ENCODE measurements around the gene ZNF532.

Gene ZNF532

GRCh38 chr18:59009846-59010245 is 145.2 kb downstream of the ZNF532 start:
- H3K9me3 ChIP-seq (ENCODE audit: insufficient read depth, low read depth, low read length) = peaks cover 2% of the 10 kb centered on the region
- no peak overlapping the region for H2AK5ac ChIP-seq (ENCODE audit: low read length)
- no peak overlapping the region for H4K91ac ChIP-seq (ENCODE audit: low read depth, low read length)
- H3K4ac ChIP-seq (ENCODE audit: low read depth, low read length) = peak overlapping the region; percentile 19
- DNase-seq = no peak
- no peaks in the 10 kb centered on the region for H3K27me3 ChIP-seq (ENCODE audit: insufficient read depth, low read length)
- H3K4me1 ChIP-seq (ENCODE audit: control insufficient read depth in 1 of 2, insufficient read depth in 2 of 2, low read length in 2 of 2) = peaks cover 13 to 20% of the 10 kb centered on the region in 2 experiments
- no peaks in the 10 kb centered on the region for H3K36me3 ChIP-seq (ENCODE audit: control insufficient read depth in 1 of 2, insufficient read depth in 2 of 2, low read length in 2 of 2)
- peak overlapping the region; percentile 46 for H2BK12ac ChIP-seq (ENCODE audit: low read length)
- H4K8ac ChIP-seq (ENCODE audit: low read depth, low read length) = no peak overlapping the region
- no CpG with 5 or more reads among the region's 1 CpG for WGBS (ENCODE audit: extremely low coverage, insufficient coverage, insufficient read length)
- peaks cover 22% of the 10 kb centered on the region for H3K79me1 ChIP-seq (ENCODE audit: low read length)
- no peak overlapping the region for H3K9ac ChIP-seq (ENCODE audit: low read length)
- H4K12ac ChIP-seq (ENCODE audit: low read depth, low read length) = no peak overlapping the region
- H3K14ac ChIP-seq (ENCODE audit: low read length) = no peak overlapping the region
- H2BK5ac ChIP-seq (ENCODE audit: low read depth, low read length, poor library complexity) = no peak overlapping the region
- H3K79me2 ChIP-seq (ENCODE audit: control insufficient read depth, insufficient read depth, low read length, poor library complexity) = no peaks in the 10 kb centered on the region
- H3K23ac ChIP-seq (ENCODE audit: low read length) = no peak overlapping the region
- H3K18ac ChIP-seq (ENCODE audit: low read length) = no peak overlapping the region
- no peak overlapping the region for H2AFZ ChIP-seq (ENCODE audit: insufficient read depth, low read length, poor library complexity)
- H3K4me3 ChIP-seq (ENCODE audit: low read depth, low read length) = no peak overlapping the region
- no peak overlapping the region for H2BK120ac ChIP-seq (ENCODE audit: insufficient read depth, low read length, poor library complexity)
- H3K4me2 ChIP-seq (ENCODE audit: low read length) = no peak overlapping the region
- H3K27ac ChIP-seq (ENCODE audit: low read depth, low read length) = peak overlapping the region; percentile 28

GRCh38 chr18:59011289-59011688 is 146.6 kb downstream of the ZNF532 start:
- H4K91ac ChIP-seq (ENCODE audit: low read depth, low read length) = no peak overlapping the region
- no peak overlapping the region for H2BK12ac ChIP-seq (ENCODE audit: low read length)
- no peak overlapping the region for H2BK5ac ChIP-seq (ENCODE audit: low read depth, low read length, poor library complexity)
- no peaks in the 10 kb centered on the region for H3K79me2 ChIP-seq (ENCODE audit: control insufficient read depth, insufficient read depth, low read length, poor library complexity)
- no peak overlapping the region for H3K18ac ChIP-seq (ENCODE audit: low read length)
- H3K79me1 ChIP-seq (ENCODE audit: low read length) = peaks cover 12% of the 10 kb centered on the region
- H3K27me3 ChIP-seq (ENCODE audit: insufficient read depth, low read length) = no peaks in the 10 kb centered on the region
- no peak overlapping the region for H3K27ac ChIP-seq (ENCODE audit: low read depth, low read length)
- DNase-seq = no peak
- no peaks in the 10 kb centered on the region for H3K36me3 ChIP-seq (ENCODE audit: control insufficient read depth in 1 of 2, insufficient read depth in 2 of 2, low read length in 2 of 2)
- H2AFZ ChIP-seq (ENCODE audit: insufficient read depth, low read length, poor library complexity) = no peak overlapping the region
- peaks cover 1% of the 10 kb centered on the region for H3K9me3 ChIP-seq (ENCODE audit: insufficient read depth, low read depth, low read length)
- H4K8ac ChIP-seq (ENCODE audit: low read depth, low read length) = no peak overlapping the region
- no peak overlapping the region for H3K4me3 ChIP-seq (ENCODE audit: low read depth, low read length)
- H2AK5ac ChIP-seq (ENCODE audit: low read length) = no peak overlapping the region
- no CpG with 5 or more reads among the region's 4 CpGs for WGBS (ENCODE audit: extremely low coverage, insufficient coverage, insufficient read length)
- peaks cover 5 to 11% of the 10 kb centered on the region in 2 experiments for H3K4me1 ChIP-seq (ENCODE audit: control insufficient read depth in 1 of 2, insufficient read depth in 2 of 2, low read length in 2 of 2)
- no peak overlapping the region for H3K4me2 ChIP-seq (ENCODE audit: low read length)
- H3K23ac ChIP-seq (ENCODE audit: low read length) = no peak overlapping the region
- H3K4ac ChIP-seq (ENCODE audit: low read depth, low read length) = no peak overlapping the region
- no peak overlapping the region for H2BK120ac ChIP-seq (ENCODE audit: insufficient read depth, low read length, poor library complexity)
- H3K9ac ChIP-seq (ENCODE audit: low read length) = no peak overlapping the region
- no peak overlapping the region for H4K12ac ChIP-seq (ENCODE audit: low read depth, low read length)
- H3K14ac ChIP-seq (ENCODE audit: low read length) = no peak overlapping the region

DNA sequence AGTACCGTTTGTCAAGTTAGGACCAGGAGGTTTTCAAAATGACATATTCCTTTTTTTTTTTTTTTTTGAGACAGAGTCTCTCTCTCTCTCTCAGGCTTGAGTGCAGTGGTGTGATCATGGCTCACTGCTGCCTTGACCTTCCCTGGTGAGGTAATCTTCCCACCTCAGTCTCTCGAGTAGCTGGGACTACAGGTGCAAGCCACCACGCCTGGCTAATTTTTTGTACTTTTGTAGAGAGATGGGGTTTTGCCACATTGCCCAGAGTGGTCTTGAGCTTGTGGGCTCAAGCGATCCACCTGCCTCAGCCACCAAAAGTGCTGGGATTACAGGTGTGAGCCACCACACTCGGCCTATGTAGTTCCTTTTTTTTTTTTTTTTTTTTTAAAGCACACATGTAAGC is 147.1 kb downstream of the ZNF532 start:
- H3K4ac ChIP-seq (ENCODE audit: low read depth, low read length) = no peak overlapping the region
- no peak for DNase-seq
- H2BK120ac ChIP-seq (ENCODE audit: insufficient read depth, low read length, poor library complexity) = no peak overlapping the region
- no CpG with 5 or more reads among the region's 5 CpGs for WGBS (ENCODE audit: extremely low coverage, insufficient coverage, insufficient read length)
- no peak overlapping the region for H2BK5ac ChIP-seq (ENCODE audit: low read depth, low read length, poor library complexity)
- no peaks in the 10 kb centered on the region for H3K79me2 ChIP-seq (ENCODE audit: control insufficient read depth, insufficient read depth, low read length, poor library complexity)
- no peaks in the 10 kb centered on the region for H3K27me3 ChIP-seq (ENCODE audit: insufficient read depth, low read length)
- H3K4me2 ChIP-seq (ENCODE audit: low read length) = no peak overlapping the region
- no peak overlapping the region for H4K12ac ChIP-seq (ENCODE audit: low read depth, low read length)
- H2AFZ ChIP-seq (ENCODE audit: insufficient read depth, low read length, poor library complexity) = no peak overlapping the region
- H3K4me1 ChIP-seq (ENCODE audit: control insufficient read depth in 1 of 2, insufficient read depth in 2 of 2, low read length in 2 of 2) = peaks cover 5 to 11% of the 10 kb centered on the region in 2 experiments
- H3K23ac ChIP-seq (ENCODE audit: low read length) = no peak overlapping the region
- no peak overlapping the region for H3K18ac ChIP-seq (ENCODE audit: low read length)
- H2BK12ac ChIP-seq (ENCODE audit: low read length) = no peak overlapping the region
- no peak overlapping the region for H4K8ac ChIP-seq (ENCODE audit: low read depth, low read length)
- no peak overlapping the region for H3K27ac ChIP-seq (ENCODE audit: low read depth, low read length)
- no peak overlapping the region for H3K9ac ChIP-seq (ENCODE audit: low read length)
- no peaks in the 10 kb centered on the region for H3K9me3 ChIP-seq (ENCODE audit: insufficient read depth, low read depth, low read length)
- no peak overlapping the region for H3K4me3 ChIP-seq (ENCODE audit: low read depth, low read length)
- H3K14ac ChIP-seq (ENCODE audit: low read length) = no peak overlapping the region
- H3K79me1 ChIP-seq (ENCODE audit: low read length) = peaks cover 12% of the 10 kb centered on the region
- no peaks in the 10 kb centered on the region for H3K36me3 ChIP-seq (ENCODE audit: control insufficient read depth in 1 of 2, insufficient read depth in 2 of 2, low read length in 2 of 2)
- H4K91ac ChIP-seq (ENCODE audit: low read depth, low read length) = no peak overlapping the region
- no peak overlapping the region for H2AK5ac ChIP-seq (ENCODE audit: low read length)

GRCh38 chr18:59012815-59013705 is 148.4 kb downstream of the ZNF532 start:
- Histone ChIP-seq H4K12ac (ENCODE audit: low read depth, low read length) (no peak overlapping the region), H3K4me3 (ENCODE audit: low read depth, low read length) (no peak overlapping the region), H3K79me1 (ENCODE audit: low read length) (peaks cover 8% of the 10 kb centered on the region), H3K36me3 (ENCODE audit: control insufficient read depth in 1 of 2, insufficient read depth in 2 of 2, low read length in 2 of 2) (no peaks in the 10 kb centered on the region), H2BK5ac (ENCODE audit: low read depth, low read length, poor library complexity) (no peak overlapping the region), H3K4ac (ENCODE audit: low read depth, low read length) (no peak overlapping the region), H3K27me3 (ENCODE audit: insufficient read depth, low read length) (no peaks in the 10 kb centered on the region), H3K14ac (ENCODE audit: low read length) (no peak overlapping the region), H3K9me3 (ENCODE audit: insufficient read depth, low read depth, low read length) (no peaks in the 10 kb centered on the region), H2AK5ac (ENCODE audit: low read length) (no peak overlapping the region), H3K4me1 (ENCODE audit: control insufficient read depth in 1 of 2, insufficient read depth in 2 of 2, low read length in 2 of 2) (peaks cover 5 to 11% of the 10 kb centered on the region in 2 experiments), H4K8ac (ENCODE audit: low read depth, low read length) (no peak overlapping the region), H3K18ac (ENCODE audit: low read length) (no peak overlapping the region), H2AFZ (ENCODE audit: insufficient read depth, low read length, poor library complexity) (peak overlapping the region; percentile 44), H3K79me2 (ENCODE audit: control insufficient read depth, insufficient read depth, low read length, poor library complexity) (no peaks in the 10 kb centered on the region), H4K91ac (ENCODE audit: low read depth, low read length) (peak overlapping the region; percentile 22), H2BK12ac (ENCODE audit: low read length) (peak overlapping the region; percentile 61), H3K4me2 (ENCODE audit: low read length) (no peak overlapping the region), H3K9ac (ENCODE audit: low read length) (no peak overlapping the region), H3K23ac (ENCODE audit: low read length) (no peak overlapping the region), H3K27ac (ENCODE audit: low read depth, low read length) (no peak overlapping the region), H2BK120ac (ENCODE audit: insufficient read depth, low read length, poor library complexity) (peak overlapping the region; percentile 50)
- DNase-seq = no peak
- no CpG with 5 or more reads among the region's 6 CpGs for WGBS (ENCODE audit: extremely low coverage, insufficient coverage, insufficient read length)
